HG03354 (cell line): ENCODE results near the gene WNT9A.

Source experiments
- ATAC-seq: cut with Tn5 transposase; IDR thresholded peaks from one replicate; pipeline ENCODE4 v1.9.1; 2021; ENCODE audit warnings: mild to moderate bottlenecking; ENCODE audit not compliant: unreplicated experiment, poor library complexity, severe bottlenecking

WNT9A gene

DNA sequence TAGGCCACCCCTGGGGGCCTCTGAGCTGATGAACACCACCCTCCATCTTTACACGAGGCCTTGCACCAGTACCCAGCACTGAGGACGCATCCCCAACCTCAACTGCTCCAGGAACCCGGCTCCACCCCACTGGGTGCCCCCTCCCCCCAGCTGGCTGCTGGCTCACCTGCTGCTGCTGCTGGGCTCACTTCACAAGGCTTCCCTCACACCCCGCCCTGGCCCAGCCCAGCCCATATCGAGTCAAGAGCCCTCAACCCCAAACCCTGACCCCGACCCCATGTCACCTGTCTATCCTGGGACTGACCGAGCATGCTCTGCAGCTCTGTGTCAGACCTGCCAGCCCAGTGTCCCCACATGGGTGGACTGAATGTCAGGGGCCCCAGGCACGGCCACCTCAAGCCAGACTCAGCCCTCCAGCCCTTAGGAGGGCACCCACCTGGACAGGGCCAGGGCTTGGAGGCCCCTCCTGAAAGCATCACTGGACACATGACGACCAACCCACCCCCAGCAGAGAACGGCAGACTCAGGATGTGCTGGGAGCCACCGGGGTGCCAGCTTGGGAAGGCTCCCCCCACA, 21.4 kb downstream of the WNT9A start:
- no peak for ATAC-seq

DNA sequence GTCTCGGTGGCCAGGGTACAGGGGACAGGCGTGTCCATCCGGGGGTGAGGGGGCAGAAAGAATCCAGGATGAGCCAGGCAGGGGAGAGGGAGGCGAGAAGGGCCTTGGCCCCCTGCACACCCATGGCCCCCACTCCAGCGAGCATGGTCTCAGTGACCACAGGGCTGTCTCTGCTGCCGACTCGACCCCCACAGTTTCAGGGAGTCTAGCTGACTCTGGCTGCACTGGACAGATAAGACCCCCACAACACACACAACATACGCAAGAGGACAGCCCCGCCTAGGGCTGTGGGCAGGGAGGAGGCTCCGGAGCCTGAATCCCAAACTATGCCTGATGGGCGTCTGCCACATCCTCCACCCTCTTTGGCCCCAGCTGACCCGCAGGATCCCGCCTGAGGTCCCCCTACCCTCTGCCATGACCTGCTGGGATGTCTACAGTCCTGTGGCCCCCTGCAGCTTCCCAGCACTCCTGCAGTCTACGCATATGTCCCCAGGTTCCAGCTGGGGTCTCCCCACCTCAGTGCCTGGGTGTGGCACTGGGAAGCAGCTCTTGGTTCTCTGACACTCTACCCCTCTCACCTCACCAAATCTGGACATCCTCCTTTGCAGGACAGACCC, 22.0 kb downstream of the WNT9A start:
- no peak for ATAC-seq

DNA sequence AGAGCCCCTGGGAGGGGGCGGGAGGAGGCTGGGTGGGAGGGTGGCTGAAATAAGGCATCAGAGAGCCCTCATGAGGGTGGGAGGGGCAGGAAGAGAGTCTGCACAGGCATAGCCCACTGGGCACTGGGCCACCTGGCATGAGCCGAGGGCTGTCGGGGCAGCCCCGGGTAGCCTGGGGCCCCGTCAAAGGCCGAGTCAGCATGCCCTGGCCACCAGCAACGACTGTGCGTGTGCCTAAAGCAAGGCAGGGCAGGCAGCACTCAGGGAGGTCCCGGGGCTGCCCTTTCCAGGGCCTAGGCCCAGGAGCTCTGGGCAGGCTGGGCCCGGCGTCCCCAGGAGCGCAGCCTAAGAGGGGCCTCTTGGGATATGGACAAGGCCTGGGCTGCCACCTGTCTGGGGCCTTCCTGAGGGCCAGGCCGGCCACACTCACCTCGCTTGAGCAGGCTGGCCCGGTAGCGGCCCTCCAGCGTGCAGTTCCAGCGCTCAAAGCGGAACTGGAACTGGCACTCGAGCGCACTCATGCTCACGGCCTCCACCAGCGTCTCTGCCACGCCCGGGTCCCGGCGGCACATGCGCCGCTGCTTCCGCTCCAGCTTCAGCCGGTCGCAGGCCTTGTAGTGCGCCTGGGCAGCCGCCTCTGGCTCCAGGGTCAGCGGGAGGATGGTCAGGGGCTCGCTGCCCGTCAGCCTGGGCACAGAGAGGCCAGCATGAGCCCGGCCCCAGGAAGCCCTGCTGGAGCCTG, 22.7 kb downstream of the WNT9A start:
- ATAC-seq = no peak

DNA sequence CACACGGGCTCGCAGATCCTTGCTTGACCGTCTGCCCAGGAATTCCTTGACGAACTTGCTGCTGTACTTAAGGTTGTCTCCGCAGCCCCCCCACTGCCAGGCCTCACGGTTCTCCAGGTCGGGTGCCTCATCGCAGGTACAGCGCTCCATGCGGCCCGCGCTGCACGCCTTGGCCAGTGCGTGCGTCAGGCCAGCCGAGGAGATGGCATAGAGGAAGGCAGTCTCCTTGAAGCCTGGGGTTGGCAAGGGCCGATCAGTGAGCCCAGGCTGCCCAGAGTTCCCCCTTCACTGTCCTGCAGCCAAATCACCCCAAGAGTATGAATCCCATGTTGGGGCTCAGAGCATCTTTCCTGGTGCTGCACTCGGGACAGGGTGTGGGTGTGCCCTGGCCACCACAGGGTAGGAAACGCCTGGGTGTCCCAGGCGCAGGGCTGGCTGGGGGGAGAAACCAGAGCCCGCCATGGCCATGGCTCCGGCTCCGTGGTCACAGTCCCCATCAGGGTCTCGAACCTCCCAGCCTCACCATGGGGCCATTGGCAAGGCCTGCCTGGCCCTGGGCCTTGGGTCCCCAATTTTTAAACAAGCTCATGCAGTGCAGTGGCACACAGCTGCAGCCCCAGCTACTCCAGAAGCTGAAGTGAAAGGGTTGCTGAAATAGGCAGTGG, 23.4 kb downstream of the WNT9A start:
- ATAC-seq = no peak

- no peak for ATAC-seq
Observed at GRCh38 chr1:227923353-227924167, 24.2 kb downstream of the WNT9A start.

DNA sequence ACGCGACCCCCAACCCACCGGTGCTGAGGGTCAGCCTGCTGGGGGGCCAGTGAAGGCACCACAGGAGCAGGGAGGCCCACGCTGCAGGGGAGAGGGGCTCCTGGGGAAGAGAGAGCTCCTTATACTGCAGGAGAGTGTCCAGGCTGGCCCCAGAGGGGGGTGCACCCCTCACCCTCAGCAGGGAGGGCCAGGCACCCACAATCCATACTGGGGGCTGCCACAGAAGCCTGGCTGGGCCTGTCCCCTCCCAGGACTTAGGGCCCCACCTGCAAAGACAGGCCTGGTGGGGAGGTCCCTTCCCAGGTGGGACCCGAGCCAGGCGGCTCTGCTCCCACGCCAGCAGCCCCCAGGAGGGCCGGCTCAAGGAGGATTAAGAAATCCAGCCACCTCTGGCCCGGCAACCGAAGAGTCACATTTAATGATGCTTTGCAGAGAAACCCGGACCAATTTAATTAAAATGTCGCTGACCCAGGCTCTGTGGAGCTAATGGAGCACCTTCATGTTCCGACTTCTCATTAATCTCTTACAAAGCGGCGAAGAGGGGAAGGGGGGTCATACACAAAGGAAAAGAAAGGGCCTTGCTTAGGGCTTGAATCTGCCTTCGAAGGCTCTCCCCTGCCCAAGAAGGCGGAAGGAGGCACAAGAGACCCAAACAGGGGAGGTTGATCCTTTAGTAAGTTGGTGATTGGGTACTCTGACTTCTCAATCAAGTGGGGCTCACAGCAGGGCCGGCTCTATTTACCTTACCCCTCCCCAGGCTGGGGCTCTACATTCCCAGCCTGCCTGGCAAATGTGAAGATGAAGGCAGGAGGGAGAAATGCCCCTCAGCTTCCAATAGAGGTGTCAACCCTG, 25.0 kb downstream of the WNT9A start:
- ATAC-seq = no peak

DNA sequence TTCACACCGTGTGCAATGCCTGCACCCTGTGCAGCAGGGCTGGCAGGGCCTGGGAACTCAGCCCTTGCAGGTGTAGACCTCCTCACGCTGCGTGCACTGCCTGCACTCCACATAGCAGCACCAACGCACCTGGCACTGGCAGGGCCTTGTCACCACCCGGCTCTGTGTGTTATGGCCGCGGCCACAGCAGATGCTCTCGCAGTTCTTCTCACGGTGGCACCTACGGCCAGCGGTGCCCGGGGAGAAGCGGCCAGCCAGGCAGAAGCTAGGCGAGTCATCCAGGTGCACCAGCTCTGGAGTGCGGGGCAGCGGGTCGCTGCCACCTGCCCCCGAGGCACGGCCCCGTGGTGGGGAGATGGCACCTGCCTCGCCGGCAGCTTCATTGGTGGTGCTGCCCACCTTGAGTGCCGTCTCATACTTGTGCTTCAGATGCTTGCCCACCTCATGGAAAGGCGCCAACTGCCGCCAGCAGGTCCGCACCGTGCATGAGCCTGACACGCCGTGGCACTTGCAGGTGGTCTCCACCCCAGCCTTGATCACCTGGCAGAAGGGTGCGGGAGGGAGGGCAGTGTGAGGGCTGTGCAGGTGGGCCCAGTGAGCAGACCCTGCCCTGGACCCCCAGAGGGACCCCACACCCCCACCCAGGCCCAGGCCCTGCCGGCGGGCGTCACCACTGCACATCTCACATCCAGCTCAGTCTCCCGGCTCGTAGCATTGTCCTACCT, 26.1 kb downstream of the WNT9A start:
- ATAC-seq = no peak

GRCh38 chr1:227920896-227921295, 26.8 kb downstream of the WNT9A start:
- no peak for ATAC-seq

DNA sequence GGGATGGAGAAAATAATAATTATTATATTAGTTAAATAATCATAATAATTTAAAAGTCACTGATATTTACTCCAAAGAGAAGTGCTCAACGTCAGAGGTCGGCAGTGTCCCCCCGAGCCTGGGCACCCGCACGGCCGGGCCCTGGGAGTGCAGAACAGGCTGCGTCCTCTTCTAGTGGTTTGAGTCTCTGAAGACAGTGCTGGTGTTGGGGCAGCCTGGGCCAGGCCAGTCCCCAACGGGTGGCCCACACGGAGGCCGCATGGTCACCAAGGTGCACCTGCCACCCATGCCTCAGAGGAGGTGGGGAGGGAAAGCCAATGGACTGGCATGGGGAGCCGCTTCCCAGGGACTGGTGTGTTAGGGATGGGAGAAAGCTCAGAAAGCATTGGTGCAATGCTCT, 27.3 kb downstream of the WNT9A start:
- no peak for ATAC-seq

- ATAC-seq = no peak
Observed at GRCh38 chr1:227919906-227920305, 27.8 kb downstream of the WNT9A start.

- no peak for ATAC-seq
Observed at GRCh38 chr1:227918736-227919135, 29.0 kb downstream of the WNT9A start.

GRCh38 chr1:227918083-227918700, 29.5 kb downstream of the WNT9A start:
- no peak for ATAC-seq

- no peak for ATAC-seq
Observed at GRCh38 chr1:227917081-227917950, 30.4 kb downstream of the WNT9A start.

DNA sequence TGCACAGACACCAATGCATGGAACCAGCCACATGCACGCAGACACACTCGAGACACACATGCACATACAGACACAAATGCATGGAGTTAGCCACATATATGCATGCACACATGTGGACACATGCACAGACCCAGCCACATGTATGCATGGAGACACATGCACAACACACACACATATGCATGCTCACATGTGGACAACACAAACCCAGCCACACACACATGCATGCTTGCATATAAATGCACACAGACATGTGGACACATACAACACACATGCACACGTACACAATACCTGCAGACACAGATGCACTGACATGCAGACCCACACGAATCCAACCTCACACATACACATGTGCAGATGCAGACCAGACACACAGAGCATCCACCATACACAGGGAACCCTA, 31.1 kb downstream of the WNT9A start:
- ATAC-seq = no peak

DNA sequence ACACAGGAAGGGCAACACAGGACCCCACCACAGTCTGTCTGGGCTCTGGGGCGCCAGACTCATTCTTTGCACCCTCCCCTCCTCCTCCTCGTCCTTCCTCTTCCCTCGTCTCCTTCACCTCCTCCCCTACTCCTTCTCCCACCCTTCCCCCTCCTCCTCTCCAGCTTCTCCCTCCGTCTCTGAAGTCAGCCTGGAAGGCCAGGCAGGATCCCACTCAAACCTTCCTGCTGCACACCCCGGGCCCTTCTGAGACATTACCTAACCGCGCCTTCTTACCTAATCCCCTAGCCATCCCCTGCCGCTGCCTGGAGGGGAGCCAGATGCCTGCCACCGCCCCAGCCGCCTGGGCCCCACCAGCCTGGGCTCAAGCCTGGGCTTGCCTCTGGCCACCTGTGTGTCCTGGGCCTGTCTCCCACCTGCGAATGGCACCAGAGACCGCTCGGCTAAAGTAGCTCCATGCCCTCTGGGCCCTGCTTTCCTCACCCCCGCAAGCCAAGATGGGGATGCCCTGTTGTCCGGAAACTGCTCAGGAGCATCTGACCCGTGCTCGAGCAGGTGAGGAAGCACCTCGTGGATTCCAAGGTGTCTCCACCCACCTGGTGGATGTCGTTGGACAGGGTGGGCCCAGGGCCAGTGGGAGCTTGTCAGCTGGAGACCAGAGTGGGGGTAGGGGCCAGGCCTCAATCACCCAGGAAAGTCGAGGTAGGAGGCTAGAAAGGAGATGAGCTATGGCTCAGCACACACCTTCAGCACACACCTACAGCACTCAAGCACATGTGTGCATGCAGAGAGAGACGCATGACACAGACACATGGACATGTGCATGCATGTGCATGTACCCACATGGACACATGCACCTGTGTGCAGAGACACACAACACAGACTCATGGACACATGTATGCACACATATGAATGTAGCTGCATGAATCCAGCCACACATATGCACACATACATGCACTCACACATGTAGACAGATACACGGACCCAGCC, 31.9 kb downstream of the WNT9A start:
- no peak for ATAC-seq
